Measurements from ENCODE around the gene PANX1. TPM values are rescaled to one million over a fixed set of nuclear protein-coding genes. Genes with fewer than 3 reads are reported as not detected.

The PANX1 gene
- total RNA-seq, 1 experiment from 2014 or later, result 37.5 TPM

DNA sequence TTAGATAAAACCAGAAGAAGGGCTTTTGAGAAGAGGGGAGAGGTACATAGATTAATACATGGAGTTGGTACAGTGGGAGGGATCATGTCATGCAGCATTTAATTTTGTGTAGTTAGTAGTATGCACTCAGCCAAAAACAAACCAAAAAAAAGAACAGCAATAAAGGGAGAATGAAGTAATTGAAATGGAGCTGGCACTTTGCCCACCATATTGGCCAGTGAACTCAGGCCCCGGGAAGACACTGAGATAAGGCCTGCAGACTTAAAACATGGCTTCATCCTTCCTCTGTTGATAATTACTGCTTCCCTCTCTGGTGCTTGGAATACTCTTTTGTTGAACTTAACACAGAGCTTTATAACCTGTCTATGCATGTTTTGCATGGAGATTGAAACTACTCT is 3.1 kb downstream of the PANX1 start:
- WGBS (ENCODE audit: extremely low coverage, insufficient read length, low lambda C conversion rate), result no CpG with 5 or more reads among the region's 1 CpG
- Mint-ChIP-seq H3K9me3 (no peaks in the 10 kb centered on the region; a peak in 1 of 5 replicates), H3K4me3 (no peak overlapping the region), H3K27me3 (ENCODE audit: low read depth) (no peaks in the 10 kb centered on the region; the same call in 1 of the 2 replicates), H3K4me1 (peaks cover 47% of the 10 kb centered on the region in 2 experiments), H3K36me3 (ENCODE audit: insufficient read depth in 1 of 3, low read depth in 3 of 3) (peaks cover 4 to 11% (median 8%) of the 10 kb centered on the region in 3 experiments; a peak in 6 of 7 replicates), H3K27ac (no peak overlapping the region)
- Histone ChIP-seq H3K27ac (ENCODE audit: insufficient read length, low read depth, low read length) (no peak overlapping the region), H3K9me3 (ENCODE audit: control insufficient read depth, low read depth, low read length) (no peaks in the 10 kb centered on the region), H2BK5ac (ENCODE audit: insufficient read length, low read length) (no peak overlapping the region), H4K91ac (ENCODE audit: insufficient read length, low read depth, low read length) (no peak overlapping the region), H3K4me1 (ENCODE audit: insufficient read depth, low read length) (peaks cover 16% of the 10 kb centered on the region; the same call in 1 of the 2 replicates), H2BK15ac (ENCODE audit: low read depth, low read length) (no peak overlapping the region), H4K8ac (replicated peaks; ENCODE audit: insufficient read length, low read depth, low read length) (no peak overlapping the region), H4K20me1 (ENCODE audit: control insufficient read depth, insufficient read depth, insufficient read length) (no peaks in the 10 kb centered on the region), H2BK120ac (ENCODE audit: low read depth, low read length, poor library complexity, severe bottlenecking) (no peak overlapping the region), H2BK20ac (ENCODE audit: low read depth, low read length, poor library complexity, severe bottlenecking) (no peak overlapping the region), H3K56ac (ENCODE audit: insufficient read length, low read depth, low read length) (no peak overlapping the region), H2BK12ac (ENCODE audit: insufficient read length, low read depth, low read length) (no peak overlapping the region), H4K5ac (ENCODE audit: insufficient read length, low read depth, low read length) (no peak overlapping the region), H3K18ac (ENCODE audit: insufficient read length, low read depth, low read length) (no peak overlapping the region), H2AK5ac (ENCODE audit: insufficient read length, low read length) (no peak overlapping the region), H3K27me3 (ENCODE audit: insufficient read depth, low read length) (no peaks in the 10 kb centered on the region), H3K79me2 (ENCODE audit: insufficient read depth, low read length) (peaks cover 60% of the 10 kb centered on the region), H3K23me2 (ENCODE audit: insufficient read length, low read depth, low read length, poor library complexity, severe bottlenecking) (peaks cover 22% of the 10 kb centered on the region), H3T11ph (ENCODE audit: low read length) (no peak overlapping the region), H2AFZ (ENCODE audit: low read length) (no peak overlapping the region), H3K14ac (ENCODE audit: insufficient read depth, low read length) (no peak overlapping the region), H3K9ac (ENCODE audit: extremely low read depth, insufficient read length, low read length) (no peak overlapping the region), H3K4ac (ENCODE audit: low read depth, low read length) (no peak overlapping the region), H3K79me1 (ENCODE audit: insufficient read depth, low read depth, low read length, poor library complexity, severe bottlenecking) (peaks cover 4% of the 10 kb centered on the region), H3K4me2 (ENCODE audit: insufficient read depth, insufficient read length, low read length) (no peak overlapping the region), H3K23ac (ENCODE audit: insufficient read length, low read depth, low read length) (no peak overlapping the region)
- TF ChIP-seq, protein P1, sequence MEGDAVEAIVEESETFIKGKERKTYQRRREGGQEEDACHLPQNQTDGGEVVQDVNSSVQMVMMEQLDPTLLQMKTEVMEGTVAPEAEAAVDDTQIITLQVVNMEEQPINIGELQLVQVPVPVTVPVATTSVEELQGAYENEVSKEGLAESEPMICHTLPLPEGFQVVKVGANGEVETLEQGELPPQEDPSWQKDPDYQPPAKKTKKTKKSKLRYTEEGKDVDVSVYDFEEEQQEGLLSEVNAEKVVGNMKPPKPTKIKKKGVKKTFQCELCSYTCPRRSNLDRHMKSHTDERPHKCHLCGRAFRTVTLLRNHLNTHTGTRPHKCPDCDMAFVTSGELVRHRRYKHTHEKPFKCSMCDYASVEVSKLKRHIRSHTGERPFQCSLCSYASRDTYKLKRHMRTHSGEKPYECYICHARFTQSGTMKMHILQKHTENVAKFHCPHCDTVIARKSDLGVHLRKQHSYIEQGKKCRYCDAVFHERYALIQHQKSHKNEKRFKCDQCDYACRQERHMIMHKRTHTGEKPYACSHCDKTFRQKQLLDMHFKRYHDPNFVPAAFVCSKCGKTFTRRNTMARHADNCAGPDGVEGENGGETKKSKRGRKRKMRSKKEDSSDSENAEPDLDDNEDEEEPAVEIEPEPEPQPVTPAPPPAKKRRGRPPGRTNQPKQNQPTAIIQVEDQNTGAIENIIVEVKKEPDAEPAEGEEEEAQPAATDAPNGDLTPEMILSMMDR (conservative IDR thresholded peaks at IDR 0.05), result no peak
- DNase-seq, result no peak

Data from H9 (cell line).